IPS-20b (cell line): ENCODE measurements around the gene DCT.
"Not testable (repeated sequence)": the region's sequence is repeated elsewhere in the genome, so short reads cannot be mapped to it uniquely, and the experiment has no call there.

Source experiments
- H3K27ac ChIP-seq: one replicate; pipeline ENCODE4 v1.5.1; 2013; ENCODE audit warnings: low read length
- H3K27me3 ChIP-seq: 2 replicates; pipeline ENCODE4 v1.6.1; 2013; ENCODE audit warnings: mild to moderate bottlenecking, low read length, inconsistent platforms; ENCODE audit not compliant: insufficient read depth
- H3K36me3 ChIP-seq: 2 replicates; pipeline ENCODE4 v1.6.1; 2013; ENCODE audit warnings: low read depth, mild to moderate bottlenecking, inconsistent platforms, low read length, moderate library complexity; ENCODE audit not compliant: insufficient read depth
- H3K4me1 ChIP-seq: 2 replicates; pipeline ENCODE4 v1.6.1; 2013; ENCODE audit warnings: mild to moderate bottlenecking, control low read depth, inconsistent platforms, low read length, moderate library complexity; ENCODE audit not compliant: insufficient read depth
- H3K4me3 ChIP-seq: 2 replicates; pipeline ENCODE4 v1.5.1; 2013; ENCODE audit warnings: mild to moderate bottlenecking, low read length, inconsistent platforms
- H3K9ac ChIP-seq: 2 replicates; pipeline ENCODE4 v1.6.1; 2013; ENCODE audit warnings: low read depth, mild to moderate bottlenecking, inconsistent platforms, low read length, moderate library complexity
- H3K9me3 ChIP-seq: 2 replicates; pipeline ENCODE4 v1.6.1; 2013; ENCODE audit warnings: mild to moderate bottlenecking, low read depth, low read length, inconsistent platforms; ENCODE audit not compliant: insufficient read depth

The DCT gene

DNA sequence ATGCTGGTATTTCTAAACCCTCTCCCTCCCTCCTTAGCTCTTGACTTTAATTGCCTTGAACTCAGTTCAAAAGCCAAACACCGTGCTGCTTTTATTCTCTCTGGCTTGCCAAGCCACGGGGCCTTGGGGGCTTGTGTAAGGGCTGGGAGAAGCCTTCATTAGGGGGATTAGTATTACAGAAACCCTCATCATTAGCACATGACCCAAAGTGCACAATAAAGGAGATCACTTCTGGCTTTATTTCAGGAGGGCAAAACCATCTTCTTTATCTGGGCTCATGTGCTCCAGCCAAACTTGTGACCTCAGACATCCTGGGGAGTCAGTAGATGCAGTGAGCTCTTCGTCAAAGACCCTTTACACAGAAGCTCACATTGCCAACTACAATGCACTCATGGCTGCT, at the start of gene DCT:
TSS of gene DCT (minus strand) at position 67 of the 400 bp plus-strand sequence. CDS start 427 bp downstream, outside the sequence.
- Histone ChIP-seq H3K9me3 (no peaks in the 10 kb centered on the region), H3K9ac (no peak within 1 kb of the TSS), H3K36me3 (no peaks in the 10 kb centered on the region), H3K27me3 (no peaks in the 10 kb centered on the region), H3K4me1 (no peaks in the 10 kb centered on the region), H3K27ac (no peak within 1 kb of the TSS), H3K4me3 (no peak within 1 kb of the TSS)

GRCh38 chr13:94526956-94527355, 47.5 kb upstream of the DCT start:
- not testable (repeated sequence) for H3K4me3 ChIP-seq, H3K9me3 ChIP-seq, H3K9ac ChIP-seq, H3K27ac ChIP-seq, H3K27me3 ChIP-seq, H3K4me1 ChIP-seq, H3K36me3 ChIP-seq

DNA sequence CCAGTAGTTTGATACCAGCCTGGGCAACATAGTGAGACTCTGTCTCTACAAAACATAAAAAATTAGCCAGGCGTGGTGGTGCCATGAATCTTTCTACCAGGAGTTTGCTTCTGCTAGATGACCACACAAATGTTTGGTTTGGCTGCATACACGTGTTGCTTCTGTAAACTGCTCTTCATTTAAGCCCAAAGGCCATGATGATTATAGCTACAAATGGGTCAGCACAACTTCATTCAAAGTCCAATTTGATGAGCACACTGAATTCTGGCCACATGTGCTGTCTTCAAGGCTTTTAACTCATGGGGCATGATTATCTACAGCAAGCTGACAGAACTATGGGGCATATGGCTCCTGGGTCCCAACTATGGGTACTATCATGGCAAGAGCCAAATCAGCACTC, 46.3 kb upstream of the DCT start:
- Histone ChIP-seq H3K4me1 (no peaks in the 10 kb centered on the region), H3K27ac (no peak overlapping the region), H3K36me3 (no peaks in the 10 kb centered on the region), H3K4me3 (no peak overlapping the region), H3K9ac (no peak overlapping the region), H3K9me3 (no peaks in the 10 kb centered on the region), H3K27me3 (no peaks in the 10 kb centered on the region)

DNA sequence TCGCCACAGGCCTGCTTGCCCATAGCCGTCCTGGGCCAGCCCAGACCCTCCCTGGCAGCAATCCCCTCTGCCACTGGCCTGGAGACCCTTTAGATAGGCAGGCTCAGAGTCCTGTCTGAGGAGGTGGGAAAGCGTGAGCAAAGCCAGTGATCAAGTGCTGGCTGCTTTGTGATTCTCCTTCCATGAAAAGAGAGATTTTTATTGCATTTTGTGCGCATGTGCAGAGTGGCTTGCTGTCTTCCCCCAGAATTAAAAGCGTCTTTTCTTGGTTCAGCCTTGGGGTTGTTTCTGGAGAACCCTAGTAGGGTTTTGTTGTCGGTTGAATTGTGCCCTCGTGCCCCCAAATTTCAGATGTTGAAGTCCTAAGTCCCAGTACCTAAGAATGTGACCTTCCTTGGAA, 44.9 kb upstream of the DCT start:
- Histone ChIP-seq H3K27ac (no peak overlapping the region), H3K4me3 (no peak overlapping the region), H3K27me3 (no peaks in the 10 kb centered on the region), H3K36me3 (no peaks in the 10 kb centered on the region), H3K9ac (no peak overlapping the region), H3K9me3 (no peaks in the 10 kb centered on the region), H3K4me1 (no peaks in the 10 kb centered on the region)

- H3K4me1 ChIP-seq, result no peaks in the 10 kb centered on the region
- H3K4me3 ChIP-seq, result no peak overlapping the region
Measured at GRCh38 chr13:94520001-94520400, 40.5 kb upstream of the DCT start.

DNA sequence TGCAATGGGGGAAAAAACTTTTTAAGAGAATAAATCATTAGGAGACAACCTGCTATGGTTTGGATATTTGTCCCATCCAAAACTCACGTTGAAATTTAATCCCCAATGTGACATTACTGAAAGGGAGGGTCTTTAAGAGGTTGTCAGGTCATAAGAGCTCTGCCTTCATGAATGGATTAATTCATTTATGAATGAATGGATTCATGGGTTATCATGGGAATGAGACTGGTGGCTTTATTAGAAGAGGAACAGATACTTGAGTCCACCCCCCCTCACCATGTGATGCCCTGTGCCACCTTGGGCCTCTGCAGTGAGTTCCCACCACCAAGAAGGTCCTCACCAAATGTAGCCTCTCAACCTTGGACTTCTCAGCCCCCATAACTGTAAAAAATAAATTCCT, 37.0 kb upstream of the DCT start:
- Histone ChIP-seq H3K4me3 (no peak overlapping the region), H3K36me3 (no peaks in the 10 kb centered on the region), H3K27me3 (no peaks in the 10 kb centered on the region), H3K9ac (no peak overlapping the region), H3K4me1 (0 out of 2 replicates have a peak, but pooled peaks cover 2% of the 10 kb centered on the region), H3K27ac (no peak overlapping the region), H3K9me3 (no peaks in the 10 kb centered on the region)

More at GRCh38 chr13:94520001-94520400, 40.5 kb upstream of the DCT start:
- H3K27ac ChIP-seq, result no peak overlapping the region
- no peaks in the 10 kb centered on the region for H3K9me3 ChIP-seq
- H3K9ac ChIP-seq, result no peak overlapping the region
- H3K36me3 ChIP-seq, result no peaks in the 10 kb centered on the region
- no peaks in the 10 kb centered on the region for H3K27me3 ChIP-seq

GRCh38 chr13:94515911-94516310, 36.4 kb upstream of the DCT start:
- H3K27ac ChIP-seq, result no peak overlapping the region
- H3K9me3 ChIP-seq, result no peaks in the 10 kb centered on the region
- H3K27me3 ChIP-seq, result no peaks in the 10 kb centered on the region
- no peaks in the 10 kb centered on the region for H3K36me3 ChIP-seq
- H3K4me1 ChIP-seq, result 0 out of 2 replicates have a peak, but pooled peaks cover 2% of the 10 kb centered on the region
- no peak overlapping the region for H3K9ac ChIP-seq
- no peak overlapping the region for H3K4me3 ChIP-seq

DNA sequence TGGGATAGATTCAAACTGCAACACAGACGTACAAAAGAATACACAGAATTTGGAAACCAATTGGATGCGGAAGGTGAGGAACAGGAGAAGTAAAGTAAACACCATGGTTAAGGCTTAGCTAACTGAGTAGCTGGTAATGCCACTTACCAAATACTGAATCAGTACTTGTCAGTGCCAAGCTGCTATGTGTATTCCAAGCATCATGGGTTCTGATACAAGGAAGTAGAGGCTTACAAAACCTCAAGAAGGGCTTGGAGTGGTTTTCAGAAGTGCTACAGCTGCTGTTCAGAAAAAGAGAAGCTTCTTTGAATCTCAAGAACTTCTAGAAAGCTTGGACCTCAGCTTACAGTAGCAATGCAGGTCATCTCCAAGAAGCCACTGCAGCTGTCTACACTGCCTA, 35.9 kb upstream of the DCT start:
- H3K9me3 ChIP-seq, result no peaks in the 10 kb centered on the region
- no peak overlapping the region for H3K9ac ChIP-seq
- no peaks in the 10 kb centered on the region for H3K27me3 ChIP-seq
- no peak overlapping the region for H3K4me3 ChIP-seq
- no peak overlapping the region for H3K27ac ChIP-seq
- H3K36me3 ChIP-seq, result no peaks in the 10 kb centered on the region
- 0 out of 2 replicates have a peak, but pooled peaks cover 2% of the 10 kb centered on the region for H3K4me1 ChIP-seq

GRCh38 chr13:94513026-94513425, 33.5 kb upstream of the DCT start:
- H3K9me3 ChIP-seq, result no peaks in the 10 kb centered on the region

GRCh38 chr13:94505730-94506129, 26.2 kb upstream of the DCT start:
- Histone ChIP-seq H3K9ac (no peak overlapping the region), H3K4me3 (no peak overlapping the region), H3K27me3 (no peaks in the 10 kb centered on the region), H3K9me3 (no peaks in the 10 kb centered on the region), H3K36me3 (no peaks in the 10 kb centered on the region), H3K27ac (no peak overlapping the region), H3K4me1 (no peaks in the 10 kb centered on the region)

More at GRCh38 chr13:94513026-94513425, 33.5 kb upstream of the DCT start:
- Histone ChIP-seq H3K4me1 (0 out of 2 replicates have a peak, but pooled peaks cover 2% of the 10 kb centered on the region), H3K36me3 (no peaks in the 10 kb centered on the region), H3K27ac (no peak overlapping the region), H3K9ac (no peak overlapping the region), H3K27me3 (no peaks in the 10 kb centered on the region), H3K4me3 (no peak overlapping the region)

- Histone ChIP-seq H3K4me1 (no peaks in the 10 kb centered on the region), H3K4me3 (no peak overlapping the region), H3K36me3 (no peaks in the 10 kb centered on the region), H3K27ac (no peak overlapping the region), H3K9ac (no peak overlapping the region), H3K9me3 (no peaks in the 10 kb centered on the region), H3K27me3 (no peaks in the 10 kb centered on the region)
Measured at GRCh38 chr13:94503851-94504250, 24.4 kb upstream of the DCT start.

DNA sequence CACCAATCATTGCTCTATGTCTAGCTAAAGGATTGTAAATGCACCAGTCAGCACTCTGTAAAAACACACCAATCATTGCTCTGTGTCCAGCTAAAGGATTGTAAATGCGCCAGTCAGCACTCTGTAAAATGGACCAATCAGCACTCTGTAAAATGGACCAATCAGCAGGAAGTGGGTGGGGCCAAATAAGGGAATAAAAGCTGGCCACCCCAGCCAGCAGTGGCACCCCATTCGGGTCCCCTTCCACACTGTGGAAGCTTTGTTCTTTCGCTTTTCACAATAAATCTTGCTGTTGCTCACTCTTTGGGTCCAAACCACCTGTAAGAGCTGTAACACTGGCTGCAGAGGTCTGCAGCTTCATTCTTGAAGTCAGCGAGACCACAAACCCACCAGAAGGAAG, 19.3 kb upstream of the DCT start:
- H3K27ac ChIP-seq, H3K27me3 ChIP-seq, H3K4me3 ChIP-seq, H3K9ac ChIP-seq, H3K4me1 ChIP-seq, H3K9me3 ChIP-seq, H3K36me3 ChIP-seq: not testable (repeated sequence)

DNA sequence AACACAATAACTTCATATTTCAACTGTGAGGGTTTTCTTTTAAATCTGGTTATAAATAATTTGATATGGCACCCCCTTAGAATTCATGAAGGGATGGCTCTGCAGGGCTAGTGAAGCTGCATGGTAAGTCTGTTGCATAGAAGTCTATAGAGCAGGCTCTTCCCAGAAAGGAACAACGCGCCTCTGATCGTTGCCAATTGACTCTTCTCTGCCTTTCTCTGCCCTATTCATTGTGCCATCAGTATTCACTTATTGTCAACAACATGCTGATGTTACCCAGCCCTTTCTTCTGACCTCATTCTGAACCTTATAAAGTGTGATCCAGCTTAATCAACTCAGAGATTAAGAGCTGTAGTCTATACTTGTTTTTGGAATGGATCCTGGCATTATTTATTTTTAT, 16.3 kb upstream of the DCT start:
- no peak overlapping the region for H3K9ac ChIP-seq
- no peak overlapping the region for H3K4me3 ChIP-seq
- no peak overlapping the region for H3K27ac ChIP-seq
- H3K4me1 ChIP-seq, result no peaks in the 10 kb centered on the region
- H3K27me3 ChIP-seq, result no peaks in the 10 kb centered on the region
- H3K36me3 ChIP-seq, result no peaks in the 10 kb centered on the region
- no peaks in the 10 kb centered on the region for H3K9me3 ChIP-seq
